H1 (cell line): Measurements from ENCODE around the gene SEC14L5. TPM values are rescaled to one million over a fixed set of nuclear protein-coding genes. Genes with fewer than 3 reads are reported as not detected.

Experiments
- polyA plus RNA-seq, 7 experiments: library from polyadenylated mRNA; depleted of rRNA in 3 of 7; stranded (reverse) in 5 of 7; unstranded in 2 of 7; fragments of >200 nt in 5 of 7; fragments of 200-250 nt in 2 of 7; gene quantifications; 1 replicate in 5 of 7; 2 replicates in 1 of 7; 4 replicates in 1 of 7; pipeline versions ENCODE4 v1.2.1 to v1.2.3, GENCODE V29; 2011 to 2013; ENCODE audit warnings: missing spikeins in 2 of 7, mixed read lengths in 2 of 7
- total RNA-seq: library from RNA; stranded (reverse); fragmentation: NEBNext Ultra II Directional; extraction: Animal tissue kit (Norgen Biotek cat#: 25700); gene quantifications from 2 replicates; pipeline ENCODE4 v1.2.1, GENCODE V29; 2021
- TF ChIP-seq, protein P1 (sequence below): fragments of 300-600 bp; sonication (generic); IDR thresholded peaks from 2 replicates; pipeline ENCODE4 v1.7.1; 2012; ENCODE audit warnings: low read length, moderate library complexity, mild to moderate bottlenecking, inconsistent platforms; ENCODE audit not compliant: insufficient replicate concordance
- TF ChIP-seq, protein P2 (sequence below), 3 experiments: IDR thresholded peaks; 1 replicate in 2 of 3; 2 replicates in 1 of 3; pipeline versions ENCODE4 v1.5.1 to v1.6.1; 2011; ENCODE audit warnings: low read length in 3 of 3, mild to moderate bottlenecking in 3 of 3, inconsistent platforms in 2 of 3, low read depth in 1 of 3, moderate library complexity in 1 of 3; ENCODE audit not compliant: insufficient read depth in 1 of 3; ENCODE audit errors: control extremely low read depth in 1 of 3

SEC14L5 gene
- total and polyA plus RNA-seq, 2 of the 8 experiments (the other 6 are each of a cell fraction or from before 2014, with no cell fraction given), result 1.9 to 3.0 TPM

DNA sequence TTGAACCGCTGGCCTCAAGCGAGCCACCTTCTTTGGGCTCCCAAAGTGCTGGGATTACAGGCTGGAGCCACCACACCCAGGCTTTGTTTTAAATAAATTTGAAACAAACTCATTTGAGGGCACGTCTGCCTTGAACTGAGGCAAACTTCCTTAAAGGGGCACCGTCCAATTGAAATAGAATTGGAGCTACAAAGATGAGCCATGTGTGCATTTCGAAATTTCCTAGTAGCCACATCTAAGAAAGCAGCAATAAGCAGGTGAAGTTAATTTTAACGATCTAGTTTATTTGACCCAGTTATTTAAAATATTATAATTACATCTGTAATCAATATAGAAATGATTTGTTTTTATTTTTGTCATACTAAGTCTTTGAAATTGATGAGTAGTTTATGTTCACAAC is 108.4 kb downstream of the SEC14L5 start (continued):
- TF ChIP-seq, protein P1, sequence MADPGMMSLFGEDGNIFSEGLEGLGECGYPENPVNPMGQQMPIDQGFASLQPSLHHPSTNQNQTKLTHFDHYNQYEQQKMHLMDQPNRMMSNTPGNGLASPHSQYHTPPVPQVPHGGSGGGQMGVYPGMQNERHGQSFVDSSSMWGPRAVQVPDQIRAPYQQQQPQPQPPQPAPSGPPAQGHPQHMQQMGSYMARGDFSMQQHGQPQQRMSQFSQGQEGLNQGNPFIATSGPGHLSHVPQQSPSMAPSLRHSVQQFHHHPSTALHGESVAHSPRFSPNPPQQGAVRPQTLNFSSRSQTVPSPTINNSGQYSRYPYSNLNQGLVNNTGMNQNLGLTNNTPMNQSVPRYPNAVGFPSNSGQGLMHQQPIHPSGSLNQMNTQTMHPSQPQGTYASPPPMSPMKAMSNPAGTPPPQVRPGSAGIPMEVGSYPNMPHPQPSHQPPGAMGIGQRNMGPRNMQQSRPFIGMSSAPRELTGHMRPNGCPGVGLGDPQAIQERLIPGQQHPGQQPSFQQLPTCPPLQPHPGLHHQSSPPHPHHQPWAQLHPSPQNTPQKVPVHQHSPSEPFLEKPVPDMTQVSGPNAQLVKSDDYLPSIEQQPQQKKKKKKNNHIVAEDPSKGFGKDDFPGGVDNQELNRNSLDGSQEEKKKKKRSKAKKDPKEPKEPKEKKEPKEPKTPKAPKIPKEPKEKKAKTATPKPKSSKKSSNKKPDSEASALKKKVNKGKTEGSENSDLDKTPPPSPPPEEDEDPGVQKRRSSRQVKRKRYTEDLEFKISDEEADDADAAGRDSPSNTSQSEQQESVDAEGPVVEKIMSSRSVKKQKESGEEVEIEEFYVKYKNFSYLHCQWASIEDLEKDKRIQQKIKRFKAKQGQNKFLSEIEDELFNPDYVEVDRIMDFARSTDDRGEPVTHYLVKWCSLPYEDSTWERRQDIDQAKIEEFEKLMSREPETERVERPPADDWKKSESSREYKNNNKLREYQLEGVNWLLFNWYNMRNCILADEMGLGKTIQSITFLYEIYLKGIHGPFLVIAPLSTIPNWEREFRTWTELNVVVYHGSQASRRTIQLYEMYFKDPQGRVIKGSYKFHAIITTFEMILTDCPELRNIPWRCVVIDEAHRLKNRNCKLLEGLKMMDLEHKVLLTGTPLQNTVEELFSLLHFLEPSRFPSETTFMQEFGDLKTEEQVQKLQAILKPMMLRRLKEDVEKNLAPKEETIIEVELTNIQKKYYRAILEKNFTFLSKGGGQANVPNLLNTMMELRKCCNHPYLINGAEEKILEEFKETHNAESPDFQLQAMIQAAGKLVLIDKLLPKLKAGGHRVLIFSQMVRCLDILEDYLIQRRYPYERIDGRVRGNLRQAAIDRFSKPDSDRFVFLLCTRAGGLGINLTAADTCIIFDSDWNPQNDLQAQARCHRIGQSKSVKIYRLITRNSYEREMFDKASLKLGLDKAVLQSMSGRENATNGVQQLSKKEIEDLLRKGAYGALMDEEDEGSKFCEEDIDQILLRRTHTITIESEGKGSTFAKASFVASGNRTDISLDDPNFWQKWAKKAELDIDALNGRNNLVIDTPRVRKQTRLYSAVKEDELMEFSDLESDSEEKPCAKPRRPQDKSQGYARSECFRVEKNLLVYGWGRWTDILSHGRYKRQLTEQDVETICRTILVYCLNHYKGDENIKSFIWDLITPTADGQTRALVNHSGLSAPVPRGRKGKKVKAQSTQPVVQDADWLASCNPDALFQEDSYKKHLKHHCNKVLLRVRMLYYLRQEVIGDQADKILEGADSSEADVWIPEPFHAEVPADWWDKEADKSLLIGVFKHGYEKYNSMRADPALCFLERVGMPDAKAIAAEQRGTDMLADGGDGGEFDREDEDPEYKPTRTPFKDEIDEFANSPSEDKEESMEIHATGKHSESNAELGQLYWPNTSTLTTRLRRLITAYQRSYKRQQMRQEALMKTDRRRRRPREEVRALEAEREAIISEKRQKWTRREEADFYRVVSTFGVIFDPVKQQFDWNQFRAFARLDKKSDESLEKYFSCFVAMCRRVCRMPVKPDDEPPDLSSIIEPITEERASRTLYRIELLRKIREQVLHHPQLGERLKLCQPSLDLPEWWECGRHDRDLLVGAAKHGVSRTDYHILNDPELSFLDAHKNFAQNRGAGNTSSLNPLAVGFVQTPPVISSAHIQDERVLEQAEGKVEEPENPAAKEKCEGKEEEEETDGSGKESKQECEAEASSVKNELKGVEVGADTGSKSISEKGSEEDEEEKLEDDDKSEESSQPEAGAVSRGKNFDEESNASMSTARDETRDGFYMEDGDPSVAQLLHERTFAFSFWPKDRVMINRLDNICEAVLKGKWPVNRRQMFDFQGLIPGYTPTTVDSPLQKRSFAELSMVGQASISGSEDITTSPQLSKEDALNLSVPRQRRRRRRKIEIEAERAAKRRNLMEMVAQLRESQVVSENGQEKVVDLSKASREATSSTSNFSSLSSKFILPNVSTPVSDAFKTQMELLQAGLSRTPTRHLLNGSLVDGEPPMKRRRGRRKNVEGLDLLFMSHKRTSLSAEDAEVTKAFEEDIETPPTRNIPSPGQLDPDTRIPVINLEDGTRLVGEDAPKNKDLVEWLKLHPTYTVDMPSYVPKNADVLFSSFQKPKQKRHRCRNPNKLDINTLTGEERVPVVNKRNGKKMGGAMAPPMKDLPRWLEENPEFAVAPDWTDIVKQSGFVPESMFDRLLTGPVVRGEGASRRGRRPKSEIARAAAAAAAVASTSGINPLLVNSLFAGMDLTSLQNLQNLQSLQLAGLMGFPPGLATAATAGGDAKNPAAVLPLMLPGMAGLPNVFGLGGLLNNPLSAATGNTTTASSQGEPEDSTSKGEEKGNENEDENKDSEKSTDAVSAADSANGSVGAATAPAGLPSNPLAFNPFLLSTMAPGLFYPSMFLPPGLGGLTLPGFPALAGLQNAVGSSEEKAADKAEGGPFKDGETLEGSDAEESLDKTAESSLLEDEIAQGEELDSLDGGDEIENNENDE, result no peak
- TF ChIP-seq, protein P2, sequence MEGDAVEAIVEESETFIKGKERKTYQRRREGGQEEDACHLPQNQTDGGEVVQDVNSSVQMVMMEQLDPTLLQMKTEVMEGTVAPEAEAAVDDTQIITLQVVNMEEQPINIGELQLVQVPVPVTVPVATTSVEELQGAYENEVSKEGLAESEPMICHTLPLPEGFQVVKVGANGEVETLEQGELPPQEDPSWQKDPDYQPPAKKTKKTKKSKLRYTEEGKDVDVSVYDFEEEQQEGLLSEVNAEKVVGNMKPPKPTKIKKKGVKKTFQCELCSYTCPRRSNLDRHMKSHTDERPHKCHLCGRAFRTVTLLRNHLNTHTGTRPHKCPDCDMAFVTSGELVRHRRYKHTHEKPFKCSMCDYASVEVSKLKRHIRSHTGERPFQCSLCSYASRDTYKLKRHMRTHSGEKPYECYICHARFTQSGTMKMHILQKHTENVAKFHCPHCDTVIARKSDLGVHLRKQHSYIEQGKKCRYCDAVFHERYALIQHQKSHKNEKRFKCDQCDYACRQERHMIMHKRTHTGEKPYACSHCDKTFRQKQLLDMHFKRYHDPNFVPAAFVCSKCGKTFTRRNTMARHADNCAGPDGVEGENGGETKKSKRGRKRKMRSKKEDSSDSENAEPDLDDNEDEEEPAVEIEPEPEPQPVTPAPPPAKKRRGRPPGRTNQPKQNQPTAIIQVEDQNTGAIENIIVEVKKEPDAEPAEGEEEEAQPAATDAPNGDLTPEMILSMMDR (IDR thresholded peaks at IDR 0.05; ENCODE audit: control extremely low read depth in 1 of 3, insufficient read depth in 1 of 3, low read depth in 1 of 3, low read length in 3 of 3), result no peak
